HG03520 (cell line): ENCODE measurements around the gene ADM.

Source experiments
- ATAC-seq: cut with Tn5 transposase; IDR thresholded peaks from one replicate; pipeline ENCODE4 v1.9.1; 2021; ENCODE audit warnings: mild to moderate bottlenecking, moderate library complexity; ENCODE audit not compliant: unreplicated experiment

The ADM gene

DNA sequence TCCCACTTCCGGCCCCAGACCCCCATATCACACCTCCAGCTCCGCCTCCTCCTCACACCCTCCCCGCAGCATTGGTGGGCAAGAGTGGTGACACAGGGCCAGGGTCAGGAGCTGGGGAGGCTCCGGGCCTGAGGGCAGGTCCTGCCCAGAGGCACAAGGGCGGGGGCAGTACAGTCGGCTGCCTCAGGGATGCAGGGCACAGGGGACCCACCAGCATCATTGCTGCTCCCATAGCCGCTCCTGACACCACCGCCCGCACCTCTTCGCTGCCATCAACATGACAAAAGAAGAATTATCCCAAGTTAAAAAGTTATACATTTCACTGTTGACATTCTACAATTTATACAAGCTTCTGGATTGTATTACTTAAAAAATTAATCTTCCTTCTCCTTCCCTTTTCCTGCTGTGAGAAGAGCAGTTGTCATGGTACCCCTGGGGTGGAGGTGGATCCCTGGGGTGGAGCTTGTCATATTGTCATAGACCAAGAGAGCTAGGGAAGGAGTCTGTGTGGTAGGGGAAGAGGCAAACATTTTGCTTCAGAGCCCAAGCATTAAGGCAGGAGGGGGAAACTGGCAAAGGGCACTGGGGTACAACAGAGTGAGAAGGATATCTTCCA, 15.0 kb upstream of the ADM start:
- ATAC-seq, result no peak

DNA sequence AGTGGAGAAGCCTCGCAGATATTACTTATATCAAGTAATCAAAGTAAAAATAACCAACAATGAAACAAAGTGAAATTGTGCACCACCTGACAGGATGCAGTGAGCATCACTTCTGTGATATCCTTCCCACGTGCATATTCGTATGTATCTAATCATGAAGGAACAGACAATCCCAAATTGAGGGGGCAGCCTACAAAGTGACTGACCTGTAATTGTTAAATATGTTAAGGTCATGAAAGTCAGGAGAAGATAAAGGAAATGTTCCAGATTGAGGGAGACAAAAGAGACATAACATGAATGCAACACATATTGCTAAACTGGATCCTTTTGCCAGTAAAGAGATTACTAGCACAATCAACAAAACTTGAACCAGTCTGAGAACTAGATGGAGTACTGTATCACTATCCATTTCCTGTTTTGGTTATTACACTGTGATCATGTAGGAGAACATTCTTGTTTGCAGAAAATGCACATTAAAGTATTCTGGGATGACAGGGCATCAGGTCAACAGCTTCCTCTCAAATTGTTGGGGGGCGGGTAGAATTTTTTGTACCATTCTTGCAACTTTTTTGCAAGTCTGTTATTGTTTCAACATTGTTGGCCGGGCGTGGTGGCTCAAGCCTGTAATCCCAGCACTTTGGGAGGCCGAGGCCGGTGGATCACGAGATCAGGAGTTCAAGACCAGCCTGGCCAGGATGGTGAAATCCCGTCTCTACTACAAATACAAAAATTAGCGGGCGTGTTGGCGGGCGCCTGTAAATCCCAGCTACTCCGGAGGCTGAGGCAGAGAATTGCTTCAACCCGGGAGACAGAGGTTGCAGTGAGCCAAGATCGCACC, 12.9 kb upstream of the ADM start:
- no peak for ATAC-seq

GRCh38 chr11:10293423-10294289, 11.2 kb upstream of the ADM start, which contains the start of gene SBF2:
Gene SBF2, minus strand, starts transcription at chr11:10294219. Its CDS starts 150 bp downstream, at chr11:10294069.
- ATAC-seq, result no peak

GRCh38 chr11:10294290-10294953, 10.5 kb upstream of the ADM start:
- ATAC-seq, result no peak

- no peak for ATAC-seq
Observed at GRCh38 chr11:10295064-10295901, 9.6 kb upstream of the ADM start.

GRCh38 chr11:10298342-10298741, 6.5 kb upstream of the ADM start:
- peak; percentile 91 for ATAC-seq

GRCh38 chr11:10301656-10302358, 3.1 kb upstream of the ADM start:
- ATAC-seq, result no peak

GRCh38 chr11:10302359-10302743, 2.5 kb upstream of the ADM start:
- no peak for ATAC-seq

GRCh38 chr11:10302744-10303557, 1.9 kb upstream of the ADM start:
- ATAC-seq, result no peak

DNA sequence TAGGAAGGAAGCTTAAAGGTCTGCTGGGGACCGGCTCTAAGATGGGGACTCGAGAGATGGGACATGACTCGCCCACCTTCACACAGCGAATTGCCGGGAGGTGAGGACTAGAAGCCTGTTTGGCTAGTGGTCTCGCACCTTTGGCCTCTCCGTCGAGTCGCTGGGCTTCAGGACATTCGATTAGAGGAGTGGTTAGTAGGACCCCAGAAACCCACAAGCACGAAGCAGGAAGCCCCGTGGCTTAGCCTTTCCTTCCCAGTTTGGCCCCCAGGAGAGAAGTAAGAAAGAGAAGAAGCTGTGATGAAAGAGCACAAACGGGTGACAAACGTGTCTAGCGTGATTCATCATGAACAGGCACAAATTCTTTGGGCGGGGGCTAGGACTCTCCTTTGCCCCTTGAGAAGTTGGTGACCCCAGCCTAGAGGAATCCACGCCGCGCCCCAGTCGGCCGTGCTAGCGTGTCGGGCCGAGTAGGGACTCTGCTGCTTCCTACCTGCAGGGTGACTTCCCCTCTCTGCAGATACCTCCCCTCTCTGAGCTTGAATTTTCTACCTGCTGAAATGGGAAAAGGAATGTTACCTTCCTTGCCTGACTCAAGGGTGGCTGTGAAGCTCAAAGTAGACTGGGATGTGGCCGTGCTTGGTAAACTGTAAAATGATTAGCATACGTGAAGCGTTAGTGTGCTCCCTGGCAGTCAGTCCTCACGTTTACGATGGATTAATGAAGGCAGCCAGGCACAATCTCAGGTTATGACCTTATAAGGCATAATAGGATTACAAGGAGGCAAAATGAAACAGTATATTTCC, 1.1 kb upstream of the ADM start:
- no peak for ATAC-seq

- ATAC-seq, result no peak
Observed at GRCh38 chr11:10305262-10305963, 540 bp downstream of the ADM start.

DNA sequence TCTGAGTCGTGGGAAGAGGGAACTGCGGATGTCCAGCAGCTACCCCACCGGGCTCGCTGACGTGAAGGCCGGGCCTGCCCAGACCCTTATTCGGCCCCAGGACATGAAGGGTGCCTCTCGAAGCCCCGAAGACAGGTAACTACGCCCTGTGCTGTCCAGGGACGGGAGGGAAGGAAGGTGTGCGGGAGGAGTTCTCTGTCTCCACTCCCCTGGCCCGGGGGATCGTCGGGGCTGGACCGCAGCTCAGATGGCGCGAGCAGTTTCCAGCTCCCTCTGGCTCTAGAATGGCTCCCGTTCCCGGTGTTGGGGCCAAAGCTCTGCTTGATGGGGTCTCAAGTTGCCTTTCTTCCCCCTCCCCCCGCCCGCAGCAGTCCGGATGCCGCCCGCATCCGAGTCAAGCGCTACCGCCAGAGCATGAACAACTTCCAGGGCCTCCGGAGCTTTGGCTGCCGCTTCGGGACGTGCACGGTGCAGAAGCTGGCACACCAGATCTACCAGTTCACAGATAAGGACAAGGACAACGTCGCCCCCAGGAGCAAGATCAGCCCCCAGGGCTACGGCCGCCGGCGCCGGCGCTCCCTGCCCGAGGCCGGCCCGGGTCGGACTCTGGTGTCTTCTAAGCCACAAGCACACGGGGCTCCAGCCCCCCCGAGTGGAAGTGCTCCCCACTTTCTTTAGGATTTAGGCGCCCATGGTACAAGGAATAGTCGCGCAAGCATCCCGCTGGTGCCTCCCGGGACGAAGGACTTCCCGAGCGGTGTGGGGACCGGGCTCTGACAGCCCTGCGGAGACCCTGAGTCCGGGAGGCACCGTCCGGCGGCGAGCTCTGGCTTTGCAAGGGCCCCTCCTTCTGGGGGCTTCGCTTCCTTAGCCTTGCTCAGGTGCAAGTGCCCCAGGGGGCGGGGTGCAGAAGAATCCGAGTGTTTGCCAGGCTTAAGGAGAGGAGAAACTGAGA, 1.4 kb downstream of the ADM start:
- ATAC-seq, result no peak

GRCh38 chr11:10307022-10307399, 2.1 kb downstream of the ADM start:
- no peak for ATAC-seq

GRCh38 chr11:10307400-10308200, 2.7 kb downstream of the ADM start:
- ATAC-seq, result peak; percentile 49
